Mesenchymal stem cell (in vitro differentiated cells and primary cell): ENCODE data around the gene OR2B2.

Experiments used
- DNase-seq: peaks from one replicate; pipeline ENCODE4 v3.0.0-alpha.2; 2013
- H2AFZ ChIP-seq: one replicate; pipeline ENCODE4 v1.6.1; 2013; ENCODE audit warnings: low read depth, mild to moderate bottlenecking, control low read depth, inconsistent platforms, low read length, moderate library complexity
- H2AK5ac ChIP-seq: 2 replicates; pipeline ENCODE4 v1.6.1; 2013; ENCODE audit warnings: low read length, moderate library complexity, mild to moderate bottlenecking, inconsistent platforms; ENCODE audit not compliant: severe bottlenecking
- H2BK120ac ChIP-seq: one replicate; pipeline ENCODE4 v1.6.1; 2013; ENCODE audit warnings: low read depth, mild to moderate bottlenecking, inconsistent platforms, low read length, moderate library complexity
- H2BK12ac ChIP-seq, 2 experiments: one replicate each; pipeline ENCODE4 v1.6.1; 2013; ENCODE audit warnings: inconsistent platforms in 2 of 2, low read length in 2 of 2, mild to moderate bottlenecking in 2 of 2, moderate library complexity in 2 of 2, control low read depth in 1 of 2
- H2BK15ac ChIP-seq: one replicate; pipeline ENCODE4 v1.6.1; 2013; ENCODE audit warnings: mild to moderate bottlenecking, low read depth, inconsistent platforms; ENCODE audit not compliant: poor library complexity, severe bottlenecking
- H2BK5ac ChIP-seq: 2 replicates; pipeline ENCODE4 v1.6.1; 2013; ENCODE audit warnings: low read depth, mild to moderate bottlenecking, low read length, control low read depth, inconsistent platforms; ENCODE audit not compliant: poor library complexity, severe bottlenecking
- H3K14ac ChIP-seq, 2 experiments: one replicate each; pipeline ENCODE4 v1.6.1; 2013; ENCODE audit warnings: inconsistent platforms in 2 of 2, low read length in 2 of 2, control low read depth in 1 of 2, mild to moderate bottlenecking in 1 of 2, moderate library complexity in 1 of 2
- H3K18ac ChIP-seq, 2 experiments: one replicate each; pipeline ENCODE4 v1.6.1; 2013; ENCODE audit warnings: inconsistent platforms in 2 of 2, low read length in 2 of 2, control low read depth in 1 of 2, low read depth in 1 of 2, mild to moderate bottlenecking in 1 of 2
- H3K23ac ChIP-seq, 2 experiments: one replicate each; pipeline ENCODE4 v1.6.1; 2013; ENCODE audit warnings: inconsistent platforms in 2 of 2, low read length in 2 of 2, mild to moderate bottlenecking in 2 of 2, moderate library complexity in 2 of 2, control low read depth in 1 of 2
- H3K27ac ChIP-seq: 2 replicates; pipeline ENCODE4 v1.5.1; 2013; ENCODE audit warnings: mild to moderate bottlenecking, moderate library complexity, low read length, control low read depth, inconsistent platforms; ENCODE audit not compliant: poor library complexity, severe bottlenecking
- H3K27me3 ChIP-seq, 2 experiments: 2 replicates each; pipeline versions ENCODE4 v1.6.1 to v1.7.0; 2013; ENCODE audit warnings: low read length in 2 of 2, mild to moderate bottlenecking in 2 of 2, moderate library complexity in 2 of 2, control low read depth in 1 of 2, inconsistent platforms in 1 of 2; ENCODE audit not compliant: control insufficient read depth in 1 of 2, insufficient read depth in 1 of 2
- H3K36me3 ChIP-seq, 2 experiments: 2 replicates each; pipeline versions ENCODE4 v1.6.1 to v1.7.0; 2013; ENCODE audit warnings: low read length in 2 of 2, control low read depth in 1 of 2, inconsistent platforms in 1 of 2, low read depth in 1 of 2, mild to moderate bottlenecking in 1 of 2; ENCODE audit not compliant: insufficient read depth in 2 of 2, control insufficient read depth in 1 of 2
- H3K4ac ChIP-seq, 2 experiments: one replicate each; pipeline ENCODE4 v1.6.1; 2013; ENCODE audit warnings: inconsistent platforms in 2 of 2, low read length in 2 of 2, mild to moderate bottlenecking in 2 of 2, moderate library complexity in 2 of 2, control low read depth in 1 of 2, low read depth in 1 of 2
- H3K4me1 ChIP-seq: 2 replicates; pipeline ENCODE4 v1.6.1; 2013; ENCODE audit warnings: low read depth, low read length, control low read depth; ENCODE audit not compliant: control insufficient read depth, insufficient read depth
- H3K4me2 ChIP-seq: 2 replicates; pipeline ENCODE4 v1.6.1; 2013; ENCODE audit warnings: low read length, mild to moderate bottlenecking, inconsistent platforms; ENCODE audit not compliant: poor library complexity, severe bottlenecking
- H3K4me3 ChIP-seq, 2 experiments: 2 replicates each; pipeline versions ENCODE4 v1.5.1 to v1.7.0; 2013; ENCODE audit warnings: low read length in 2 of 2, mild to moderate bottlenecking in 2 of 2, control low read depth in 1 of 2, low read depth in 1 of 2; ENCODE audit not compliant: insufficient read depth in 1 of 2
- H3K79me1 ChIP-seq: replicated peaks from 2 replicates; pipeline ENCODE4 v1.6.1; 2013; ENCODE audit warnings: mild to moderate bottlenecking, control low read depth, low read length, inconsistent platforms; ENCODE audit not compliant: poor library complexity, severe bottlenecking
- H3K9ac ChIP-seq: 2 replicates; pipeline ENCODE4 v1.7.0; 2013; ENCODE audit warnings: mild to moderate bottlenecking, low read length, moderate library complexity
- H3K9me3 ChIP-seq: 2 replicates; pipeline ENCODE4 v1.7.0; 2013; ENCODE audit warnings: mild to moderate bottlenecking, low read length; ENCODE audit not compliant: control insufficient read depth
- H4K8ac ChIP-seq: one replicate; pipeline ENCODE4 v1.6.1; 2013; ENCODE audit warnings: inconsistent platforms, mild to moderate bottlenecking, low read length, moderate library complexity
- H4K91ac ChIP-seq: one replicate; pipeline ENCODE4 v1.6.1; 2013; ENCODE audit warnings: mild to moderate bottlenecking, low read length, inconsistent platforms
- WGBS: methylation state at CpG from one replicate; pipeline ENCODE4 v1.1.7; 2013; ENCODE audit warnings: mixed read lengths; 5-methylcytosine and 5-hydroxymethylcytosine counted together

Gene OR2B2

DNA sequence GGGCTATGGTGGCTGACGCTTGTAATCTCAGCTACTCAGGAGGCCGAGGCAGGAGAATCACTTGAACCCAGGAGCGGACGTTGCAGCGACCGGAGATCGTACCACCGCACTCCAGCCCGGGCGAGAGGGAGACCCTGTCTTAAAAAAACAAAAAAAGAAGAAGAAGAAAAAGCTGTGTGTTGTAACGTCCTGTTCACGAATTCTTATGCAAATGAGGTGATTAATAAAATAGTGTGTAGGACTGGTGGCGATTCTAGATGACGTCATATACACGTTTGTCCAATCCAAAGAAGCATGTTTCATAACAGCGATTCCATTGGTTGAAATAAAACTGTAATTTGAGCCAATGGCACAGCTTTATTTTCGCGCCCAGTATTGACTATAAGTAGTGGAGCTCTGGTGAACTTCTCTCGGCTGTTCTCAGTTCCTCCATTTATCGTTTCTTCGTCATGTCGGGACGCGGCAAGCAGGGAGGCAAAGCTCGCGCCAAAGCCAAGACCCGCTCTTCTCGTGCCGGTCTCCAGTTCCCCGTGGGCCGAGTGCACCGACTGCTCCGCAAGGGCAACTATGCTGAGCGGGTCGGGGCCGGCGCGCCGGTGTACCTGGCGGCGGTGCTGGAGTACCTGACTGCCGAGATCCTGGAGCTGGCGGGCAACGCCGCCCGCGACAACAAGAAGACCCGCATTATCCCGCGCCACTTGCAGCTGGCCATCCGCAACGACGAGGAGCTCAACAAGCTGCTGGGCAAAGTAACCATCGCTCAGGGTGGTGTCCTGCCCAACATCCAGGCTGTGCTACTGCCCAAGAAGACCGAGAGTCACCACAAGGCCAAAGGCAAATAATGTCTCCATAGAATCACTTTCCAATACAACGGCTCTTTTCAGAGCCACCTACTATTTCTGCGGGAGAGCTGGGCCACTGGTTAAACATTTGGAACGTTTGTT is 47.0 kb downstream of the OR2B2 start:
- H3K27me3 ChIP-seq = no peaks in the 10 kb centered on the region
- no peak overlapping the region for H2AK5ac ChIP-seq
- no peak overlapping the region for H2BK120ac ChIP-seq
- no peak overlapping the region for H3K27ac ChIP-seq
- peaks cover 11% of the 10 kb centered on the region for H3K4me1 ChIP-seq
- H3K18ac ChIP-seq = peak overlapping the region in 1 of 2 experiments; percentile 50
- no peak overlapping the region for H3K14ac ChIP-seq
- H3K4me3 ChIP-seq = peak overlapping the region; percentile 77 to 87
- no peak overlapping the region for H2BK5ac ChIP-seq
- DNase-seq = peak; percentile 95
- H4K91ac ChIP-seq = no peak overlapping the region
- no peak overlapping the region for H2BK12ac ChIP-seq
- no peak overlapping the region for H2BK15ac ChIP-seq
- H3K23ac ChIP-seq = peak overlapping the region in 1 of 2 experiments; percentile 74
- H3K9ac ChIP-seq = peak overlapping the region; percentile 92
- H3K36me3 ChIP-seq = no peaks in the 10 kb centered on the region
- H2AFZ ChIP-seq = peak overlapping the region; percentile 93
- peak overlapping the region; percentile 99 for H3K4me2 ChIP-seq
- peak overlapping the region in 1 of 2 experiments; percentile 55 for H3K4ac ChIP-seq
- H4K8ac ChIP-seq = peak overlapping the region; percentile 73
- H3K9me3 ChIP-seq = no peaks in the 10 kb centered on the region
- 14% methylated on average over 57 of the region's 58 CpGs for WGBS
- no peaks in the 10 kb centered on the region for H3K79me1 ChIP-seq

DNA sequence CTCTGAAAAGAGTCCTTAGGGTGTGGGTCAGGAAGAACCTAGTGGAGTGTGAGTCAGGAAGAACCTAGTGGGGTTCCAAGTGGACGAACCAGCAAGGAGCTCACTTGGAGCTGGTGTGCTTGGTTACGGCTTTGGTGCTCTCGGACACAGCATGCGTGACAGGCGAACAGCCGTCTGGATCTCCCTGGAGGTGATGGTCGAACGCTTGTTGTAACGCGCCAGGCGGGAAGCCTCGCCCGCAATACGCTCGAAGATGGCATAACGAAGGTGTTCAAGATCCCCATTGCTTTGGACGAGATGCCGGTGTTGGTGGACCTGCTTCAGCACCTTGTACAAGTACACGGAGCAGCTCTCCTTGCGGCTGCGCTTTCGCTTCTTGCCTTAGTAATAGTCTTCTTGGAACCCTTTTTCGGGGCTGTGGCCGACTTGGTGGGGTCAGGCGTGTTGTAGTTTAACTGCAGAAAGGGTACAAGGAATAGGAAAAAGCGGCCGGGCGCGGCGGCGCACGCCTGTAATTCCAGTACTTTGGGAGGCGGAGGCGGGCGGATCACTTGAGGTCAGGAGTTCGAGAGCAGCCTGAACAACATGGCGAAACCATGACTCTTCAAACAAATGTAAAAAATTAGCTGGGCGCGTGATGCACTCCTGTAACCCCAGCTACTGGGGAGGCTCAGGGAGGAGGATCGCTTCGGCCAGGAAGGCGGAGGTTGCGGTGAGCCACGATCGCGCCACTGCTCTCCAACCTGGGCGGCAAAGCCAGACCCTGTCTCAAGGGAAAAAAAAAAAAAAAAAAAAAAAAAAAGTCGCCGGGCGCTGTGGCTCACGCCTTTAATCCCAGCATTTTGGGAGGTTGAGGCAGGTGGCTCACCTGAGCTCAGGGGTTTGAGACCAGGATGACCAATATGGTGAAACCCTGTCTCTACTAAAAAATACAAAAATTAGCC is 48.0 kb downstream of the OR2B2 start:
- Histone ChIP-seq H2BK15ac (no peak overlapping the region), H2AFZ (peak overlapping the region; percentile 31), H2BK120ac (no peak overlapping the region), H3K27me3 (no peaks in the 10 kb centered on the region), H4K91ac (no peak overlapping the region), H2BK12ac (no peak overlapping the region), H3K4me2 (no peak overlapping the region), H3K36me3 (no peaks in the 10 kb centered on the region), H3K27ac (no peak overlapping the region), H3K4ac (no peak overlapping the region), H3K4me3 (peak overlapping the region in 1 of 2 experiments; percentile 87), H2AK5ac (no peak overlapping the region), H3K23ac (no peak overlapping the region), H3K9ac (peak overlapping the region; percentile 92), H3K4me1 (peaks cover 11% of the 10 kb centered on the region), H2BK5ac (no peak overlapping the region), H3K18ac (no peak overlapping the region), H3K9me3 (no peaks in the 10 kb centered on the region), H3K14ac (no peak overlapping the region), H4K8ac (no peak overlapping the region), H3K79me1 (no peaks in the 10 kb centered on the region)
- 89% methylated on average over 47 of the region's 51 CpGs for WGBS
- no peak for DNase-seq

DNA sequence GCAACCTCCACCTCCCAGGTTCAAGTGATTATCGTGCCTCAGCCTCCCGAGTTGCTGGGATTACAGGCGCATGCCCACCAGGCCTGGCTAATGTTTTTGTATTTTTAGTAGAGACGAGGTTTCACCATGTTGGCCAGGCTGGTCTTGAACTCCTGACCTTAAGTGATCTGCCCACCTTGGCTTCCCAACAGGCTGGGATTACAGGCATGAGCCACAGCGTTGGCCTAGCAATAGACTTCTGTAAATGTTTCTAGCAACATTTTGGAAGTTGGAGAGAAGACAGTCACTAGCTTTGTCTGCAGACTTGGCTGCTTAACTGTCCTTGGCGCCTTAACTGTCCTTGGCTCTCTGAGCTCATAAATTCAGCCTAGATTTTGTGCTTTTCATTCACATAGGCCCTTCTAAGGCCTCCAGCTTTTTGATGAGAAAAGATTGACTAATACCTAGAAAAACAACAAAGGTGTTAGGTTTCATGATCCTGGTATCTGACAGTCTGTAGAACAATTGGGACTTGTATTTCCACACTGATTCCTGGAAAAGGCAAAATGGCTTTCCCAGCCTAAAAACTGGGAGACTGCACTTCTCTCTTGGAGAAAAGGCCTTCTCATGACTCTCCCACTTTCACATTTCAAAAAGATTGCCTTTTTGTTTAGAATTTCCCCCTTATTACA is 49.7 kb downstream of the OR2B2 start:
- DNase-seq = no peak
- Histone ChIP-seq H2BK5ac (no peak overlapping the region), H3K23ac (no peak overlapping the region), H2AFZ (no peak overlapping the region), H3K18ac (no peak overlapping the region), H4K8ac (no peak overlapping the region), H4K91ac (no peak overlapping the region), H3K36me3 (no peaks in the 10 kb centered on the region), H3K79me1 (no peaks in the 10 kb centered on the region), H2BK120ac (no peak overlapping the region), H3K9me3 (no peaks in the 10 kb centered on the region), H3K4me1 (peaks cover 11% of the 10 kb centered on the region), H3K4me3 (no peak overlapping the region), H2AK5ac (no peak overlapping the region), H2BK15ac (no peak overlapping the region), H3K9ac (no peak overlapping the region), H3K4ac (no peak overlapping the region), H3K27me3 (no peaks in the 10 kb centered on the region), H3K4me2 (no peak overlapping the region), H3K27ac (no peak overlapping the region), H2BK12ac (no peak overlapping the region), H3K14ac (no peak overlapping the region)
- WGBS = 85% methylated on average over 6 of the region's 6 CpGs
